Activated CD4-positive, alpha-beta T cell treated with anti-CD3 and anti-CD28 coated beads, Interleukin-2, amount 50 U/mL, for 16 hours (primary cell): ENCODE data around the gene PGLYRP1.

Experiments used
- DNase-seq: peaks from one replicate; pipeline ENCODE4 v3.0.0-alpha.2; 2020

Gene PGLYRP1

GRCh38 chr19:46022431-46023310 is at the start of gene PGLYRP1:
Gene PGLYRP1, minus strand, starts transcription at chr19:46023053. Its CDS starts 32 bp downstream, at chr19:46023021.
- no peak for DNase-seq

- no peak for DNase-seq
Measured at GRCh38 chr19:46069806-46070341, 47.0 kb upstream of the PGLYRP1 start.

- DNase-seq = no peak
Measured at GRCh38 chr19:46068345-46069258, 45.7 kb upstream of the PGLYRP1 start.

GRCh38 chr19:46067691-46068090 is 44.8 kb upstream of the PGLYRP1 start:
- DNase-seq = no peak

GRCh38 chr19:46066471-46066870 is 43.6 kb upstream of the PGLYRP1 start:
- no peak for DNase-seq

GRCh38 chr19:46065486-46066071 is 42.7 kb upstream of the PGLYRP1 start:
- no peak for DNase-seq

GRCh38 chr19:46063201-46063600 is 40.3 kb upstream of the PGLYRP1 start:
- no peak for DNase-seq

- DNase-seq = no peak
Measured at GRCh38 chr19:46060012-46060411, 37.2 kb upstream of the PGLYRP1 start.

- no peak for DNase-seq
Measured at GRCh38 chr19:46058778-46059177, 35.9 kb upstream of the PGLYRP1 start.

- DNase-seq = no peak
Measured at GRCh38 chr19:46056536-46056935, 33.7 kb upstream of the PGLYRP1 start.

GRCh38 chr19:46052896-46053295 is 30.0 kb upstream of the PGLYRP1 start:
- DNase-seq = no peak

- no peak for DNase-seq
Measured at GRCh38 chr19:46049597-46049996, 26.7 kb upstream of the PGLYRP1 start.

GRCh38 chr19:46043519-46043918 is 20.7 kb upstream of the PGLYRP1 start:
- DNase-seq = no peak

GRCh38 chr19:46042252-46042883 is 19.5 kb upstream of the PGLYRP1 start:
- DNase-seq = no peak

- DNase-seq = no peak
Measured at GRCh38 chr19:46040952-46041500, 18.2 kb upstream of the PGLYRP1 start, which contains the start of gene IGFL4. Gene IGFL4, minus strand, starts transcription at chr19:46041002. Its CDS starts 40 bp downstream, at chr19:46040962.

- DNase-seq = no peak
Measured at GRCh38 chr19:46040125-46040524, 17.3 kb upstream of the PGLYRP1 start.

- no peak for DNase-seq
Measured at GRCh38 chr19:46036744-46037128, 13.9 kb upstream of the PGLYRP1 start.

- no peak for DNase-seq
Measured at GRCh38 chr19:46035986-46036743, 13.3 kb upstream of the PGLYRP1 start.

- no peak for DNase-seq
Measured at GRCh38 chr19:46035546-46035945, 12.7 kb upstream of the PGLYRP1 start.

- DNase-seq = no peak
Measured at GRCh38 chr19:46033401-46033800, 10.5 kb upstream of the PGLYRP1 start.

- no peak for DNase-seq
Measured at GRCh38 chr19:46032597-46033025, 9.8 kb upstream of the PGLYRP1 start.
